ENCODE measurements around the gene PDX1. TPM values are rescaled to one million over a fixed set of nuclear protein-coding genes. Genes with fewer than 3 reads are reported as not detected.

PDX1 gene
- total and polyA plus RNA-seq, 9 of the 15 experiments (the other 6 are each of a cell fraction or from before 2014, with no cell fraction given) = not detected

DNA sequence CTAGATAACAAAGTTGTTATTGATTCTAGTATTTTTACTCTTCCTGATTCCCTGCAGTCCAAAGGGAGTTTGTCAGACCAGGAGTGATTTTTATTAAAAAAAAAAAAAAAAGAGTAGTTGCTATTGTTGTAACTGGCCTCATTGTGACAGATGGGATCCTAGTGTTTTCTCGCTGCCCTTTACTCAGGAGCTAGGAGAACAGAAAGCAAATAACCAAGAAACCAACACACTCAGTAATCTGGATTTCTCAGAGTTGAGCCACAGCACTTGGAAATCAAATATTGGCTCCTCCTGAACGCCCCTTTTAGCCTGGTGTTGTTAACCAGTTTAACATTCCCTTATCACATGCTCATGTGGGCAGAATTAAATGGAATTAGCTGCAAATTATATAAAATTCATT lies 8.3 kb upstream of the PDX1 start (continued):
- TF ChIP-seq, protein P1, sequence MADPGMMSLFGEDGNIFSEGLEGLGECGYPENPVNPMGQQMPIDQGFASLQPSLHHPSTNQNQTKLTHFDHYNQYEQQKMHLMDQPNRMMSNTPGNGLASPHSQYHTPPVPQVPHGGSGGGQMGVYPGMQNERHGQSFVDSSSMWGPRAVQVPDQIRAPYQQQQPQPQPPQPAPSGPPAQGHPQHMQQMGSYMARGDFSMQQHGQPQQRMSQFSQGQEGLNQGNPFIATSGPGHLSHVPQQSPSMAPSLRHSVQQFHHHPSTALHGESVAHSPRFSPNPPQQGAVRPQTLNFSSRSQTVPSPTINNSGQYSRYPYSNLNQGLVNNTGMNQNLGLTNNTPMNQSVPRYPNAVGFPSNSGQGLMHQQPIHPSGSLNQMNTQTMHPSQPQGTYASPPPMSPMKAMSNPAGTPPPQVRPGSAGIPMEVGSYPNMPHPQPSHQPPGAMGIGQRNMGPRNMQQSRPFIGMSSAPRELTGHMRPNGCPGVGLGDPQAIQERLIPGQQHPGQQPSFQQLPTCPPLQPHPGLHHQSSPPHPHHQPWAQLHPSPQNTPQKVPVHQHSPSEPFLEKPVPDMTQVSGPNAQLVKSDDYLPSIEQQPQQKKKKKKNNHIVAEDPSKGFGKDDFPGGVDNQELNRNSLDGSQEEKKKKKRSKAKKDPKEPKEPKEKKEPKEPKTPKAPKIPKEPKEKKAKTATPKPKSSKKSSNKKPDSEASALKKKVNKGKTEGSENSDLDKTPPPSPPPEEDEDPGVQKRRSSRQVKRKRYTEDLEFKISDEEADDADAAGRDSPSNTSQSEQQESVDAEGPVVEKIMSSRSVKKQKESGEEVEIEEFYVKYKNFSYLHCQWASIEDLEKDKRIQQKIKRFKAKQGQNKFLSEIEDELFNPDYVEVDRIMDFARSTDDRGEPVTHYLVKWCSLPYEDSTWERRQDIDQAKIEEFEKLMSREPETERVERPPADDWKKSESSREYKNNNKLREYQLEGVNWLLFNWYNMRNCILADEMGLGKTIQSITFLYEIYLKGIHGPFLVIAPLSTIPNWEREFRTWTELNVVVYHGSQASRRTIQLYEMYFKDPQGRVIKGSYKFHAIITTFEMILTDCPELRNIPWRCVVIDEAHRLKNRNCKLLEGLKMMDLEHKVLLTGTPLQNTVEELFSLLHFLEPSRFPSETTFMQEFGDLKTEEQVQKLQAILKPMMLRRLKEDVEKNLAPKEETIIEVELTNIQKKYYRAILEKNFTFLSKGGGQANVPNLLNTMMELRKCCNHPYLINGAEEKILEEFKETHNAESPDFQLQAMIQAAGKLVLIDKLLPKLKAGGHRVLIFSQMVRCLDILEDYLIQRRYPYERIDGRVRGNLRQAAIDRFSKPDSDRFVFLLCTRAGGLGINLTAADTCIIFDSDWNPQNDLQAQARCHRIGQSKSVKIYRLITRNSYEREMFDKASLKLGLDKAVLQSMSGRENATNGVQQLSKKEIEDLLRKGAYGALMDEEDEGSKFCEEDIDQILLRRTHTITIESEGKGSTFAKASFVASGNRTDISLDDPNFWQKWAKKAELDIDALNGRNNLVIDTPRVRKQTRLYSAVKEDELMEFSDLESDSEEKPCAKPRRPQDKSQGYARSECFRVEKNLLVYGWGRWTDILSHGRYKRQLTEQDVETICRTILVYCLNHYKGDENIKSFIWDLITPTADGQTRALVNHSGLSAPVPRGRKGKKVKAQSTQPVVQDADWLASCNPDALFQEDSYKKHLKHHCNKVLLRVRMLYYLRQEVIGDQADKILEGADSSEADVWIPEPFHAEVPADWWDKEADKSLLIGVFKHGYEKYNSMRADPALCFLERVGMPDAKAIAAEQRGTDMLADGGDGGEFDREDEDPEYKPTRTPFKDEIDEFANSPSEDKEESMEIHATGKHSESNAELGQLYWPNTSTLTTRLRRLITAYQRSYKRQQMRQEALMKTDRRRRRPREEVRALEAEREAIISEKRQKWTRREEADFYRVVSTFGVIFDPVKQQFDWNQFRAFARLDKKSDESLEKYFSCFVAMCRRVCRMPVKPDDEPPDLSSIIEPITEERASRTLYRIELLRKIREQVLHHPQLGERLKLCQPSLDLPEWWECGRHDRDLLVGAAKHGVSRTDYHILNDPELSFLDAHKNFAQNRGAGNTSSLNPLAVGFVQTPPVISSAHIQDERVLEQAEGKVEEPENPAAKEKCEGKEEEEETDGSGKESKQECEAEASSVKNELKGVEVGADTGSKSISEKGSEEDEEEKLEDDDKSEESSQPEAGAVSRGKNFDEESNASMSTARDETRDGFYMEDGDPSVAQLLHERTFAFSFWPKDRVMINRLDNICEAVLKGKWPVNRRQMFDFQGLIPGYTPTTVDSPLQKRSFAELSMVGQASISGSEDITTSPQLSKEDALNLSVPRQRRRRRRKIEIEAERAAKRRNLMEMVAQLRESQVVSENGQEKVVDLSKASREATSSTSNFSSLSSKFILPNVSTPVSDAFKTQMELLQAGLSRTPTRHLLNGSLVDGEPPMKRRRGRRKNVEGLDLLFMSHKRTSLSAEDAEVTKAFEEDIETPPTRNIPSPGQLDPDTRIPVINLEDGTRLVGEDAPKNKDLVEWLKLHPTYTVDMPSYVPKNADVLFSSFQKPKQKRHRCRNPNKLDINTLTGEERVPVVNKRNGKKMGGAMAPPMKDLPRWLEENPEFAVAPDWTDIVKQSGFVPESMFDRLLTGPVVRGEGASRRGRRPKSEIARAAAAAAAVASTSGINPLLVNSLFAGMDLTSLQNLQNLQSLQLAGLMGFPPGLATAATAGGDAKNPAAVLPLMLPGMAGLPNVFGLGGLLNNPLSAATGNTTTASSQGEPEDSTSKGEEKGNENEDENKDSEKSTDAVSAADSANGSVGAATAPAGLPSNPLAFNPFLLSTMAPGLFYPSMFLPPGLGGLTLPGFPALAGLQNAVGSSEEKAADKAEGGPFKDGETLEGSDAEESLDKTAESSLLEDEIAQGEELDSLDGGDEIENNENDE (IDR thresholded peaks at IDR 0.05; ENCODE audit: low read depth, low read length) = no peak
- TF ChIP-seq TGIF2 (CRISPR knock-in tag; IDR thresholded peaks at IDR 0.05) = no peak

Data from K562 (cell line).